K562 (cell line): Measurements from ENCODE around the gene UNC93B1. TPM values are rescaled to one million over a fixed set of nuclear protein-coding genes. Genes with fewer than 3 reads are reported as not detected.

Experiments used
- CSDE1 ChIP-seq, 2 experiments: fragments of 450-650 bp; IDR thresholded peaks; 2 replicates each; pipeline ENCODE4 v1.6.1; 2016; ENCODE audit warnings: mild to moderate bottlenecking in 1 of 2
- HEY1 ChIP-seq: fragments of 250-450 bp; sonication (Bioruptor Pico); IDR thresholded peaks from 2 replicates; pipeline ENCODE4 v1.5.0; 2020; ENCODE audit warnings: mild to moderate bottlenecking, moderate library complexity, borderline replicate concordance
- KLF16 ChIP-seq: IDR thresholded peaks from 2 replicates; pipeline ENCODE4 v1.6.1; 2016; ENCODE audit warnings: antibody characterized with exemption
- MAFF ChIP-seq: IDR thresholded peaks from 2 replicates; pipeline ENCODE4 v1.6.1; 2012; ENCODE audit warnings: low read length, improper control_type of control experiment
- polyA plus RNA-seq, 8 experiments: library from polyadenylated mRNA; depleted of rRNA in 4 of 8; stranded (reverse) in 5 of 8; unstranded in 3 of 8; fragments of >200 nt; fragmentation: Nextera tagmentation in 2 of 8; fragmentation: Illumina TruSeq in 1 of 8; extraction: Ambion mirVana in 2 of 8; extraction: Trizol in 1 of 8; gene quantifications; 2 replicates each; pipeline versions ENCODE4 v1.2.1 to v1.2.3, GENCODE V29; 2011 to 2014; ENCODE audit warnings: inconsistent platforms in 1 of 8, missing spikeins in 1 of 8
- total RNA-seq, 7 experiments: library from RNA; depleted of rRNA in 6 of 7; stranded (reverse); fragments of >200 nt in 6 of 7; fragmentation: Illumina TruSeq in 2 of 7; extraction: Trizol in 2 of 7; gene quantifications; 2 replicates each; pipeline versions ENCODE4 v1.2.1 to v1.2.3, GENCODE V29; 2011 to 2021; ENCODE audit warnings: low replicate concordance in 1 of 7
- TF ChIP-seq, protein P1 (sequence below): fragments of 450-650 bp; IDR thresholded peaks from 2 replicates; pipeline ENCODE4 v1.6.1; 2016; ENCODE audit warnings: mild to moderate bottlenecking
- TF ChIP-seq, protein P2 (sequence below): sonication (generic); formaldehyde crosslinking; IDR thresholded peaks from 2 replicates; pipeline ENCODE4 v1.8.1; 2022; ENCODE audit warnings: missing genetic modification reagents
- TF ChIP-seq, protein P3 (sequence below), 2 experiments: fragments of 200-800 bp in 1 of 2; sonication (Bioruptor generic) in 1 of 2; sonication (generic) in 1 of 2; formaldehyde crosslinking in 1 of 2; IDR thresholded peaks in 1 of 2; conservative IDR thresholded peaks in 1 of 2; 2 replicates each; pipeline versions ENCODE4 v1.5.0 to v1.6.1; 2016 to 2020; ENCODE audit warnings: missing compliant biosample characterization in 1 of 2, missing genetic modification characterization in 1 of 2, missing genetic modification reagents in 1 of 2
- TF ChIP-seq, protein P4 (sequence below): fragments of 150-350 bp; IDR thresholded peaks from 2 replicates; pipeline ENCODE4 v1.6.1; 2014; ENCODE audit warnings: low read depth, mild to moderate bottlenecking, low read length, borderline replicate concordance
- TF ChIP-seq, protein P5 (sequence below): IDR thresholded peaks from 2 replicates; pipeline ENCODE4 v1.6.1; 2012; ENCODE audit warnings: low read depth, low read length, improper control_type of control experiment, borderline replicate concordance
- TF ChIP-seq, protein P6 (sequence below), 2 experiments: fragments of 450-650 bp; IDR thresholded peaks; 2 replicates each; pipeline ENCODE4 v1.6.1; 2018; ENCODE audit warnings: mild to moderate bottlenecking in 2 of 2, low read depth in 1 of 2; ENCODE audit not compliant: partially characterized antibody in 2 of 2

The UNC93B1 gene
- total and polyA plus RNA-seq, 9 of the 15 experiments (the other 6 are each of a cell fraction or from before 2014, with no cell fraction given), result 0.10 to 13.6 (median 6.5) TPM

DNA sequence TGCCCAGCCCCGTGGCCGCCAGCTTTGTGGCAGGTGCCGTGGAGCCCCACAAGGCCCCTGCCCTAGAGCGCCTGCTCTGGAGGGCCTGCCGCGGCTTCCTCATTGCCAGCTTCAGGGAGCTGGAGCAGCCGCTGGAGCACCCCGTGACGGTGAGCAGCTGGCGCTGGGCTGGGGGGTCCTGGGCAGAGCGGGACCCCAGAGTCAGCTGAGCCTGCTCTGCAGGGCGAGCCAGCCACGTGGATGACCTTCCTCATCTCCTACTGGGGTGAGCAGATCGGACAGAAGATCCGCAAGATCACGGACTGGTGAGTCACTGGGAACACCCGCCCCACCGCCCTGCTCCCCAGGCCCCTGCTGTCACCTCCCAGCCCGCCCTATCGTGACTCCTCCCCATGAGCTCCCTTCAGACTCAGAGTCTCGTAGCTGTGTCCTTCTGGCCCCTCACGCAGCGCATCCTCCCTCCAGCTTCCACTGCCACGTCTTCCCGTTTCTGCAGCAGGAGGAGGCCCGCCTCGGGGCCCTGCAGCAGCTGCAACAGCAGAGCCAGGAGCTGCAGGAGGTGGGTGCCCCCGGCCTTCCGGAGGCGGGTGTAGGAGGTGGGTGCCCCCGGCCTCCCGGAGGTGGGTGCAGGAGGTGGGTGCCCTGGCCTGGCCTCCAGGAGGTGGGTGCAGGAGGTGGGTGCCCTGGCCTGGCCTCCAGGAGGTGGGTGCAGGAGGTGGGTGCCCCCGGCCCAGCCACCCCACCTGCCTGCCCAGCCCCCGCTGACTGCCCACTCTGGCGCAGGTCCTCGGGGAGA, 39.6 kb upstream of the UNC93B1 start (continued):
- TF ChIP-seq, protein P1, sequence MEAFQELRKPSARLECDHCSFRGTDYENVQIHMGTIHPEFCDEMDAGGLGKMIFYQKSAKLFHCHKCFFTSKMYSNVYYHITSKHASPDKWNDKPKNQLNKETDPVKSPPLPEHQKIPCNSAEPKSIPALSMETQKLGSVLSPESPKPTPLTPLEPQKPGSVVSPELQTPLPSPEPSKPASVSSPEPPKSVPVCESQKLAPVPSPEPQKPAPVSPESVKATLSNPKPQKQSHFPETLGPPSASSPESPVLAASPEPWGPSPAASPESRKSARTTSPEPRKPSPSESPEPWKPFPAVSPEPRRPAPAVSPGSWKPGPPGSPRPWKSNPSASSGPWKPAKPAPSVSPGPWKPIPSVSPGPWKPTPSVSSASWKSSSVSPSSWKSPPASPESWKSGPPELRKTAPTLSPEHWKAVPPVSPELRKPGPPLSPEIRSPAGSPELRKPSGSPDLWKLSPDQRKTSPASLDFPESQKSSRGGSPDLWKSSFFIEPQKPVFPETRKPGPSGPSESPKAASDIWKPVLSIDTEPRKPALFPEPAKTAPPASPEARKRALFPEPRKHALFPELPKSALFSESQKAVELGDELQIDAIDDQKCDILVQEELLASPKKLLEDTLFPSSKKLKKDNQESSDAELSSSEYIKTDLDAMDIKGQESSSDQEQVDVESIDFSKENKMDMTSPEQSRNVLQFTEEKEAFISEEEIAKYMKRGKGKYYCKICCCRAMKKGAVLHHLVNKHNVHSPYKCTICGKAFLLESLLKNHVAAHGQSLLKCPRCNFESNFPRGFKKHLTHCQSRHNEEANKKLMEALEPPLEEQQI, result no peak
- TF ChIP-seq, protein P2, sequence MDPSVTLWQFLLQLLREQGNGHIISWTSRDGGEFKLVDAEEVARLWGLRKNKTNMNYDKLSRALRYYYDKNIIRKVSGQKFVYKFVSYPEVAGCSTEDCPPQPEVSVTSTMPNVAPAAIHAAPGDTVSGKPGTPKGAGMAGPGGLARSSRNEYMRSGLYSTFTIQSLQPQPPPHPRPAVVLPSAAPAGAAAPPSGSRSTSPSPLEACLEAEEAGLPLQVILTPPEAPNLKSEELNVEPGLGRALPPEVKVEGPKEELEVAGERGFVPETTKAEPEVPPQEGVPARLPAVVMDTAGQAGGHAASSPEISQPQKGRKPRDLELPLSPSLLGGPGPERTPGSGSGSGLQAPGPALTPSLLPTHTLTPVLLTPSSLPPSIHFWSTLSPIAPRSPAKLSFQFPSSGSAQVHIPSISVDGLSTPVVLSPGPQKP (CRISPR knock-in tag), result no peak
- TF ChIP-seq KLF16 (no peak), CSDE1 (IDR thresholded peaks at IDR 0.05) (no peak), MAFF (no peak), HEY1 (CRISPR knock-in tag) (no peak)
- TF ChIP-seq, protein P3, sequence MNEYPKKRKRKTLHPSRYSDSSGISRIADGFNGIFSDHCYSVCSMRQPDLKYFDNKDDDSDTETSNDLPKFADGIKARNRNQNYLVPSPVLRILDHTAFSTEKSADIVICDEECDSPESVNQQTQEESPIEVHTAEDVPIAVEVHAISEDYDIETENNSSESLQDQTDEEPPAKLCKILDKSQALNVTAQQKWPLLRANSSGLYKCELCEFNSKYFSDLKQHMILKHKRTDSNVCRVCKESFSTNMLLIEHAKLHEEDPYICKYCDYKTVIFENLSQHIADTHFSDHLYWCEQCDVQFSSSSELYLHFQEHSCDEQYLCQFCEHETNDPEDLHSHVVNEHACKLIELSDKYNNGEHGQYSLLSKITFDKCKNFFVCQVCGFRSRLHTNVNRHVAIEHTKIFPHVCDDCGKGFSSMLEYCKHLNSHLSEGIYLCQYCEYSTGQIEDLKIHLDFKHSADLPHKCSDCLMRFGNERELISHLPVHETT (CRISPR knock-in tag; conservative IDR thresholded peaks at IDR 0.05 in 1 of 2, IDR thresholded peaks at IDR 0.05 in 1 of 2), result peak in 1 of 2 experiments; percentile 49; a peak in 1 of 4 replicates
- TF ChIP-seq, protein P4, sequence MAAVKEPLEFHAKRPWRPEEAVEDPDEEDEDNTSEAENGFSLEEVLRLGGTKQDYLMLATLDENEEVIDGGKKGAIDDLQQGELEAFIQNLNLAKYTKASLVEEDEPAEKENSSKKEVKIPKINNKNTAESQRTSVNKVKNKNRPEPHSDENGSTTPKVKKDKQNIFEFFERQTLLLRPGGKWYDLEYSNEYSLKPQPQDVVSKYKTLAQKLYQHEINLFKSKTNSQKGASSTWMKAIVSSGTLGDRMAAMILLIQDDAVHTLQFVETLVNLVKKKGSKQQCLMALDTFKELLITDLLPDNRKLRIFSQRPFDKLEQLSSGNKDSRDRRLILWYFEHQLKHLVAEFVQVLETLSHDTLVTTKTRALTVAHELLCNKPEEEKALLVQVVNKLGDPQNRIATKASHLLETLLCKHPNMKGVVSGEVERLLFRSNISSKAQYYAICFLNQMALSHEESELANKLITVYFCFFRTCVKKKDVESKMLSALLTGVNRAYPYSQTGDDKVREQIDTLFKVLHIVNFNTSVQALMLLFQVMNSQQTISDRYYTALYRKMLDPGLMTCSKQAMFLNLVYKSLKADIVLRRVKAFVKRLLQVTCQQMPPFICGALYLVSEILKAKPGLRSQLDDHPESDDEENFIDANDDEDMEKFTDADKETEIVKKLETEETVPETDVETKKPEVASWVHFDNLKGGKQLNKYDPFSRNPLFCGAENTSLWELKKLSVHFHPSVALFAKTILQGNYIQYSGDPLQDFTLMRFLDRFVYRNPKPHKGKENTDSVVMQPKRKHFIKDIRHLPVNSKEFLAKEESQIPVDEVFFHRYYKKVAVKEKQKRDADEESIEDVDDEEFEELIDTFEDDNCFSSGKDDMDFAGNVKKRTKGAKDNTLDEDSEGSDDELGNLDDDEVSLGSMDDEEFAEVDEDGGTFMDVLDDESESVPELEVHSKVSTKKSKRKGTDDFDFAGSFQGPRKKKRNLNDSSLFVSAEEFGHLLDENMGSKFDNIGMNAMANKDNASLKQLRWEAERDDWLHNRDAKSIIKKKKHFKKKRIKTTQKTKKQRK, result no peak
- TF ChIP-seq, protein P5, sequence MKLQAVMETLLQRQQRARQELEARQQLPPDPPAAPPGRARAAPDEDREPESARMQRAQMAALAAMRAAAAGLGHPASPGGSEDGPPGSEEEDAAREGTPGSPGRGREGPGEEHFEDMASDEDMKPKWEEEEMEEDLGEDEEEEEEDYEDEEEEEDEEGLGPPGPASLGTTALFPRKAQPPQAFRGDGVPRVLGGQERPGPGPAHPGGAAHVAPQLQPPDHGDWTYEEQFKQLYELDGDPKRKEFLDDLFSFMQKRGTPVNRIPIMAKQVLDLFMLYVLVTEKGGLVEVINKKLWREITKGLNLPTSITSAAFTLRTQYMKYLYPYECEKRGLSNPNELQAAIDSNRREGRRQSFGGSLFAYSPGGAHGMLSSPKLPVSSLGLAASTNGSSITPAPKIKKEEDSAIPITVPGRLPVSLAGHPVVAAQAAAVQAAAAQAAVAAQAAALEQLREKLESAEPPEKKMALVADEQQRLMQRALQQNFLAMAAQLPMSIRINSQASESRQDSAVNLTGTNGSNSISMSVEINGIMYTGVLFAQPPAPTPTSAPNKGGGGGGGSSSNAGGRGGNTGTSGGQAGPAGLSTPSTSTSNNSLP, result no peak
- TF ChIP-seq, protein P6, sequence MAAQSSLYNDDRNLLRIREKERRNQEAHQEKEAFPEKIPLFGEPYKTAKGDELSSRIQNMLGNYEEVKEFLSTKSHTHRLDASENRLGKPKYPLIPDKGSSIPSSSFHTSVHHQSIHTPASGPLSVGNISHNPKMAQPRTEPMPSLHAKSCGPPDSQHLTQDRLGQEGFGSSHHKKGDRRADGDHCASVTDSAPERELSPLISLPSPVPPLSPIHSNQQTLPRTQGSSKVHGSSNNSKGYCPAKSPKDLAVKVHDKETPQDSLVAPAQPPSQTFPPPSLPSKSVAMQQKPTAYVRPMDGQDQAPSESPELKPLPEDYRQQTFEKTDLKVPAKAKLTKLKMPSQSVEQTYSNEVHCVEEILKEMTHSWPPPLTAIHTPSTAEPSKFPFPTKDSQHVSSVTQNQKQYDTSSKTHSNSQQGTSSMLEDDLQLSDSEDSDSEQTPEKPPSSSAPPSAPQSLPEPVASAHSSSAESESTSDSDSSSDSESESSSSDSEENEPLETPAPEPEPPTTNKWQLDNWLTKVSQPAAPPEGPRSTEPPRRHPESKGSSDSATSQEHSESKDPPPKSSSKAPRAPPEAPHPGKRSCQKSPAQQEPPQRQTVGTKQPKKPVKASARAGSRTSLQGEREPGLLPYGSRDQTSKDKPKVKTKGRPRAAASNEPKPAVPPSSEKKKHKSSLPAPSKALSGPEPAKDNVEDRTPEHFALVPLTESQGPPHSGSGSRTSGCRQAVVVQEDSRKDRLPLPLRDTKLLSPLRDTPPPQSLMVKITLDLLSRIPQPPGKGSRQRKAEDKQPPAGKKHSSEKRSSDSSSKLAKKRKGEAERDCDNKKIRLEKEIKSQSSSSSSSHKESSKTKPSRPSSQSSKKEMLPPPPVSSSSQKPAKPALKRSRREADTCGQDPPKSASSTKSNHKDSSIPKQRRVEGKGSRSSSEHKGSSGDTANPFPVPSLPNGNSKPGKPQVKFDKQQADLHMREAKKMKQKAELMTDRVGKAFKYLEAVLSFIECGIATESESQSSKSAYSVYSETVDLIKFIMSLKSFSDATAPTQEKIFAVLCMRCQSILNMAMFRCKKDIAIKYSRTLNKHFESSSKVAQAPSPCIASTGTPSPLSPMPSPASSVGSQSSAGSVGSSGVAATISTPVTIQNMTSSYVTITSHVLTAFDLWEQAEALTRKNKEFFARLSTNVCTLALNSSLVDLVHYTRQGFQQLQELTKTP (IDR thresholded peaks at IDR 0.05; ENCODE audit: low read depth in 1 of 2, partially characterized antibody in 2 of 2), result no peak
